Measurements from ENCODE around the gene RABGAP1L.
A peak's percentile ranks its signal among the peaks of the same experiment; 100 is the strongest.

RABGAP1L gene

GRCh38 chr1:174114106-174114505 lies 45.2 kb upstream of the RABGAP1L start (continued):
- TF ChIP-seq BCL11B (tag by site-specific recombination; IDR thresholded peaks at IDR 0.05; ENCODE audit: low read depth), result no peak
- no peak for TF ChIP-seq ZFHX2 (tag by site-specific recombination; conservative IDR thresholded peaks at IDR 0.05)
- no peak for TF ChIP-seq ZNF549 (tag by site-specific recombination; IDR thresholded peaks at IDR 0.05)
- no peak for TF ChIP-seq ZFP37 (tag by site-specific recombination; IDR thresholded peaks at IDR 0.05)

GRCh38 chr1:174114788-174115448 lies 44.4 kb upstream of the RABGAP1L start:
- POLR2A ChIA-PET, result no interaction called here
- TF ChIP-seq TRIM28 (IDR thresholded peaks at IDR 0.05; ENCODE audit: borderline replicate concordance, low read length) (peak; percentile 55; the same call in 1 of the 2 replicates), PRDM1 (tag by site-specific recombination; IDR thresholded peaks at IDR 0.05) (peak; percentile 92), MEIS1 (CRISPR knock-in tag; IDR thresholded peaks at IDR 0.05; ENCODE audit: borderline replicate concordance) (no peak), SCRT2 (tag by site-specific recombination; IDR thresholded peaks at IDR 0.05) (peak; percentile 91), ZNF366 (tag by site-specific recombination; conservative IDR thresholded peaks at IDR 0.05) (peak; percentile 54), ZNF449 (tag by site-specific recombination; IDR thresholded peaks at IDR 0.05) (no peak), SCRT1 (tag by site-specific recombination; IDR thresholded peaks at IDR 0.05; ENCODE audit: borderline replicate concordance) (peak; percentile 62; the same call in 1 of the 2 replicates), OSR2 (tag by site-specific recombination; IDR thresholded peaks at IDR 0.05) (no peak), ZNF362 (tag by site-specific recombination; IDR thresholded peaks at IDR 0.05) (peak; percentile 59; the same call in 1 of the 2 replicates), ZNF133 (tag by site-specific recombination; IDR thresholded peaks at IDR 0.05) (peak; percentile 38; the same call in 1 of the 2 replicates)
- no peak overlapping the region for H3K4me3 ChIP-seq (ENCODE audit: low read depth, low read length)
- no peak overlapping the region for H3K27ac ChIP-seq (ENCODE audit: extremely low read depth, low read depth, low read length)
- H3K36me3 ChIP-seq (ENCODE audit: control insufficient read depth in 2 of 2, insufficient read depth in 1 of 2, low read length in 2 of 2), result no peaks in the 10 kb centered on the region
- no peaks in the 10 kb centered on the region for H3K4me1 ChIP-seq (ENCODE audit: control insufficient read depth, insufficient read depth, low read length)
- CTCF ChIA-PET, result interaction anchor here (0.7 to 1.9 kb wide), 13 partner anchors 8 to 1754 kb away, joined by 3 to 10 read pairs (median 3); no protein-coding TSS in a partner anchor
- no peaks in the 10 kb centered on the region for H3K9me3 ChIP-seq (ENCODE audit: control insufficient read depth, insufficient read depth, low read depth, low read length)

- no peaks in the 10 kb centered on the region for H3K9me3 ChIP-seq (ENCODE audit: control insufficient read depth, insufficient read depth, low read depth, low read length)
- ChIA-PET CTCF (interaction anchor here (1.0 to 1.5 kb wide), 2 partner anchors 12 to 80 kb away, joined by 3 to 9 read pairs; no protein-coding TSS in a partner anchor), POLR2A (no interaction called here)
- H3K36me3 ChIP-seq (ENCODE audit: control insufficient read depth in 2 of 2, insufficient read depth in 1 of 2, low read length in 2 of 2), result no peaks in the 10 kb centered on the region
- H3K4me3 ChIP-seq (ENCODE audit: low read depth, low read length), result no peak overlapping the region
- no peak overlapping the region for H3K27ac ChIP-seq (ENCODE audit: extremely low read depth, low read depth, low read length)
- H3K4me1 ChIP-seq (ENCODE audit: control insufficient read depth, insufficient read depth, low read length), result no peaks in the 10 kb centered on the region
- TF ChIP-seq REST (tag by site-specific recombination; IDR thresholded peaks at IDR 0.05) (no peak), HOXD13 (CRISPR knock-in tag; IDR thresholded peaks at IDR 0.05; ENCODE audit: borderline replicate concordance) (no peak), ZNF555 (tag by site-specific recombination; conservative IDR thresholded peaks at IDR 0.05) (no peak), ZNF37A (tag by site-specific recombination; IDR thresholded peaks at IDR 0.05) (no peak), ZNF843 (tag by site-specific recombination; IDR thresholded peaks at IDR 0.05) (no peak), TRIM28 (IDR thresholded peaks at IDR 0.05; ENCODE audit: borderline replicate concordance, low read length) (no peak), ZNF341 (tag by site-specific recombination; IDR thresholded peaks at IDR 0.05; ENCODE audit: low read depth) (no peak), ZNF335 (tag by site-specific recombination; conservative IDR thresholded peaks at IDR 0.05) (no peak), ZNF248 (tag by site-specific recombination; IDR thresholded peaks at IDR 0.05) (no peak), KLF9 (tag by site-specific recombination; IDR thresholded peaks at IDR 0.05; ENCODE audit: low read depth) (no peak), ZNF654 (tag by site-specific recombination; IDR thresholded peaks at IDR 0.05; ENCODE audit: low read depth) (no peak), GLI2 (tag by site-specific recombination; IDR thresholded peaks at IDR 0.05; ENCODE audit: borderline replicate concordance, low read depth) (no peak), ZNF169 (tag by site-specific recombination; IDR thresholded peaks at IDR 0.05) (no peak), ZNF529 (tag by site-specific recombination; IDR thresholded peaks at IDR 0.05; ENCODE audit: insufficient replicate concordance) (no peak)
Measured at GRCh38 chr1:174116042-174116441, 43.3 kb upstream of the RABGAP1L start.

Data from HEK293 (cell line).